H1 (cell line): ENCODE data around the gene TMEM198. TPM values are rescaled to one million over a fixed set of nuclear protein-coding genes. Genes with fewer than 3 reads are reported as not detected.

ENCODE experiments used
- ASH2L ChIP-seq: fragments of 200-600, 300-600 bp; sonication (generic); IDR thresholded peaks from one replicate; pipeline ENCODE4 v1.7.1; 2017; ENCODE audit warnings: low read length
- CEBPB ChIP-seq: IDR thresholded peaks from 2 replicates; pipeline ENCODE4 v1.6.1; 2012; ENCODE audit warnings: low read depth, low read length
- HDAC6 ChIP-seq: IDR thresholded peaks from one replicate; pipeline ENCODE4 v1.7.1; 2012; ENCODE audit warnings: low read depth, mild to moderate bottlenecking, inconsistent platforms, low read length, moderate library complexity
- SP1 ChIP-seq: IDR thresholded peaks from 2 replicates; pipeline ENCODE4 v1.6.1; 2011; ENCODE audit warnings: low read depth, low read length
- SP4 ChIP-seq: IDR thresholded peaks from 2 replicates; pipeline ENCODE4 v1.6.1; 2012; ENCODE audit warnings: low read length, inconsistent platforms
- SRF ChIP-seq: IDR thresholded peaks from 2 replicates; pipeline ENCODE4 v1.6.1; 2011; ENCODE audit warnings: mild to moderate bottlenecking, low read depth, low read length, moderate library complexity
- ZNF274 ChIP-seq: IDR thresholded peaks from 2 replicates; pipeline ENCODE4 v1.7.0; 2012; ENCODE audit warnings: low read length, borderline replicate concordance; ENCODE audit errors: extremely low read depth
- polyA plus RNA-seq, 7 experiments: library from polyadenylated mRNA; depleted of rRNA in 3 of 7; stranded (reverse) in 5 of 7; unstranded in 2 of 7; fragments of >200 nt in 5 of 7; fragments of 200-250 nt in 2 of 7; gene quantifications; 1 replicate in 5 of 7; 2 replicates in 1 of 7; 4 replicates in 1 of 7; pipeline versions ENCODE4 v1.2.1 to v1.2.3, GENCODE V29; 2011 to 2013; ENCODE audit warnings: missing spikeins in 2 of 7, mixed read lengths in 2 of 7
- total RNA-seq: library from RNA; stranded (reverse); fragmentation: NEBNext Ultra II Directional; extraction: Animal tissue kit (Norgen Biotek cat#: 25700); gene quantifications from 2 replicates; pipeline ENCODE4 v1.2.1, GENCODE V29; 2021
- TF ChIP-seq, protein P1 (sequence below): IDR thresholded peaks from 2 replicates; pipeline ENCODE4 v1.6.1; 2011; ENCODE audit warnings: low read length, improper control_type of control experiment

Gene TMEM198
- total and polyA plus RNA-seq, 2 of the 8 experiments (the other 6 are each of a cell fraction or from before 2014, with no cell fraction given) = 10.2 to 10.4 TPM

DNA sequence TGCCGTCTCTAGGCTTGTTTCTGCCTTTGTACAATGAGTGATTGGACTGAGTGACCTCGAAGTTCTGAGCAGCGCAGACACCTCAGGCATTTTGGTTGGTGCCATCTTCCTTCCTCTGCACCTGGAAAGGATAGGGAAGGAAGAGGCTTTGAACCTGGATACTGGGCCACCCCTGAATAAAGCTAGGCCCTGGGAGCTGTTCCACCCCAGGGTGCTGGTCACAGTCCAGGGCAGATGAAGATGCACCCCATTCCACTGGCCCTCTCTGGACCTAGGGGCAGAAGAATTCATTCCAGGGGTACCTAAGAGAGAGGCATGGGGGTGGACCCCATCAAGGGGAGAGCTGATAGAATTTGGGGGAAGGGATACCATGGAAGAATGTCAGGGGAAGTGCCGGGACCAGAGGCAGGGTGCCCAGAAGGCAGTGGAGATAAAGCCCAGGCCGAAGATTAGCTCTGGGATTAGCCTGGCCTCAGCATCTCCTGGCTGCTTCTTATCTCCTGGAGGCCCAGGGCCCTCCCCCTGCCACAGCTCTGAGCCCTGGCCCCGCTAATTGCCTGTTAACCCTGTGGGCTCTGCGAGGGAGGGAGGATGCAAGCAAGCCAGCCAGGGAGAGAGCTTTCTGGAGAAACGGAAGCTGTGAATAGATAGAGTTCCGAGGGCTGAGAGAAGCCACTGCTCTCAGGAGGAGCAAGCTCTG is 18.1 kb upstream of the TMEM198 start (continued):
- no peak for TF ChIP-seq ZNF274
- TF ChIP-seq ASH2L = no peak
- TF ChIP-seq SP4 = no peak
- TF ChIP-seq, protein P1, sequence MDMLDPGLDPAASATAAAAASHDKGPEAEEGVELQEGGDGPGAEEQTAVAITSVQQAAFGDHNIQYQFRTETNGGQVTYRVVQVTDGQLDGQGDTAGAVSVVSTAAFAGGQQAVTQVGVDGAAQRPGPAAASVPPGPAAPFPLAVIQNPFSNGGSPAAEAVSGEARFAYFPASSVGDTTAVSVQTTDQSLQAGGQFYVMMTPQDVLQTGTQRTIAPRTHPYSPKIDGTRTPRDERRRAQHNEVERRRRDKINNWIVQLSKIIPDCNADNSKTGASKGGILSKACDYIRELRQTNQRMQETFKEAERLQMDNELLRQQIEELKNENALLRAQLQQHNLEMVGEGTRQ = no peak
- TF ChIP-seq SRF = no peak
- TF ChIP-seq HDAC6 = no peak
- no peak for TF ChIP-seq SP1
- TF ChIP-seq CEBPB = no peak
